CD4-positive, alpha-beta T cell treated with Interleukin-12 subunit alpha and Interleukin-12 subunit beta, for 1 hour (primary cell): ENCODE results near the gene ACSBG1.

Experiments used
- DNase-seq: peaks from one replicate; pipeline ENCODE4 v3.0.0-alpha.2; 2020

ACSBG1 gene

GRCh38 chr15:78127882-78128281, 106.5 kb downstream of the ACSBG1 start:
- no peak for DNase-seq

- no peak for DNase-seq
Observed at GRCh38 chr15:78125267-78125666, 109.1 kb downstream of the ACSBG1 start.

- no peak for DNase-seq
Observed at GRCh38 chr15:78120523-78120922, 113.8 kb downstream of the ACSBG1 start.
